Measurements from ENCODE around the gene NPEPPS.
"Not testable (repeated sequence)": the region's sequence is repeated elsewhere in the genome, so short reads cannot be mapped to it uniquely, and the experiment has no call there.

NPEPPS gene
- total RNA-seq: 51.4 to 69.2 reads per million in 2 donors

DNA sequence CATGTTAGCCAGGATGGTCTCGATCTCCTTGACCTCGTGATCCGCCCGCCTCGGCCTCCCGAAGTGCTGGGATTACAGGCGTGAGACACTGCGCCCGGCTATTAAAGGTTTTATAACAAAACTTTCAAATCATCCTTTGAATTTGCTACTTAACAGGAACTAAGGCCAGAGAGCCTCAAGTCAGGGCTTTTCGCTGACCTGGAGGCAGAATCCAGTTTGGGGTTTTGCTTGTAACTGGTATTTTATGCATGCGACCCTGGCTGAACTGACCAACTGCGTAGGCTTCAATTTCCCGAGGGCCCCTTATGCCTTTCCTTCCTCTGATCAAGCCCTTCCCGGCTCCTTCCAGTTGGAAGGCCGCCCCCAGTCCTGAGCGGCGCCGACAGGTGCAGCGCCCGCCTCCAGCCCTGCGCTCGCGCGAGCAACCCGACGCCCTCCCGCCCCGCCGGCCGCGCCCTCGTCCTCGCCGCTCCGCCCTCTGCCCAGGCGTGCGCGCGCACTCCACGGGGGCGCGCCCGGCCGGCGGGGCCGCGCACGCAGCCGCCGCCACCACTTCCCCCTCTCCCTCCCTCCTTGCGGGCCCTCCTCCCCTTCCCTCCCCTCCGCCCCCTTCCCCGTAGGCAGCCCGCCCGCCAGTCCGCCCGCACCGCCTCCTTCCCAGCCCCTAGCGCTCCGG is at the start of gene NPEPPS:
TSS of gene NPEPPS (plus strand) at position 552 of the 676 bp plus-strand sequence. CDS start 193 bp downstream, outside the sequence.
- peak; percentile 71 to 94 (median 85) for DNase-seq

DNA sequence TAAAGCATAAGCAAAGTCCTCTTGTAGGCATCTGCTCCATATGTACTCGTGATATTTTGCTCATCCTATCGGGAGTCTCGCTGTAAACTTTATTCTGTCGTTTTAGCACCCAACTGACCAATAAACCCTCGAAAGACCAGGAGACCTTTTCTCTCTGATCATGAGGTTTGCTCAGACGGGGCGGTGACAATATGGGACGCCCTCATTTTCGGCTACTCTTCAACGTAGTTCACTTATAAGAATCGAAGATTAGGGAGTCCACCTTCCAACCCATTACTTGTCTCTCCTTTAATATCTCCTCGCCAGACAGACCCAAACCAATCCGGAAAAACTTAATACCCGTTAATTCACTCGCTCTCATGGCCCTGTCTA is 39.1 kb upstream of the NPEPPS start:
- DNase-seq: peak in 1 of 5 experiments; percentile 8

- DNase-seq: not testable (repeated sequence)
These were observed 31.8 kb upstream of the NPEPPS start for GRCh38 chr17:47499074-47499473.

DNA sequence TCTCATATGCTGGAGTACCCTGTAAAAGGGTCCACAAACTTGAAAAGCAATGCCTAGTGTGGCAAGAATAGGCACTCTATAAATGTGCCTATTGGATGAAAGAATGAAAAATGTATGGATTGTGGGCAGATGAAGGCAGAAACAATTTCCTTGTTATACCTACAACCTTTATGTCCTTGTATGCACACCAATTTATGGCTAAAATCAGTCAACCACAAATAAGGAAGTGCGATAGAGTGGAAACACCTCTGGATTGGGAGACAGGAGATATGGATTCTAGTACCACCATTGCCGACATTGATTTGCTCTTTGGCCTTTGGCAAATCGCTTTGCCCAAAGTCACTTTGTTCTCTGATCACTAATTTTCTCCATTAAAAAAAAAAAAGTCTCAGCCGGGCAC is 31.4 kb upstream of the NPEPPS start:
- not testable (repeated sequence) for DNase-seq

DNA sequence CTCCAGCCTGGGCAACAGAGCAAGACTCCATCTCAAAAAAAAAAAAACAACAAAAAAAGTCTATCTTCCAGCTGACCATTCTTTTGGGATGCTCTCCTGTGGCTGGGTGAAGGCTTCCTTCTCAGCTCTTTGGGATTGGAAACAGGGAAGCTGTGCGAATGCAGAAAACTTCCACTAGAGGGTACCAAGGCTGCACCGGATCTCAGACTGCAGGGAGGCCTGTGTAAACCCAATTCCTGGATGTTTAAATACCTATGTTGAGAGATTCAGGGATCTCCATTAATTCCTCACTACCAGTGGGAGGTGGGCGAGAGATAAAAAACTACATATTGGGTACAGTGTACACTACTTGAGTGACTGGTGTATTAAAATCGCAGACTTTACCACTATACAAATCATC is 30.3 kb upstream of the NPEPPS start:
- not testable (repeated sequence) for DNase-seq

GRCh38 chr17:47502122-47502731 is 28.7 kb upstream of the NPEPPS start:
- peak in 2 of 5 experiments; percentile 2 to 21 for DNase-seq

DNA sequence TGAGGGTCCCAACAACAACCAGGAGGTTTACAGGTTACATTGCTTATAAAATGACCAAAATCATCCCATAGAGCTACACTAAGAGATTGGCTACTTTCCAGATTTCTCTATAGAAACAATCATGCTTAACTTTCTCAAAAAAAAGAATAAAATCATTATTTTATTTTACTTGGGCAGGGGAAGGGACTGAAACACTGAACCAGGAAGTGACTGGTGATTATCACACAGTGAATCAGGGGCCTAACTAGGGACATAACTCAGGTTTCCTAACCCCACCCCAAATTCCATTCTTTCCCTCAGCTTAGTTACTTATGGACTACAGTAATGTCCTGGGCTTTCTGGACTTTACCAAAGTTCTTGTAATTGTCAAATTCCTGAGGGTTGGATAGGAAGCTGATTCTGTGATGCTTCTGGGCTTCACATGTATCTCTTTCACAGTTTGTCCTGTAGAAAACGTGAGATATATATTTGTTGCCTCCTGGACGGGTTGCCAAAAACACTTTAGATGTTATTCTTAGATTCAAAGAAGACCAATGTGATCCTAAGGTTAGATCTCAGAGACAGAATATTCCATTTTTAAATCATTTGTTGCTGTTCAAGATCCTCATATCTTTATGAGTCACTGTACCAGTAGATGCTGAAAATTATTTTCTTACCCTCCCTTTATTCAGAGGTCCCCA is 28.0 kb upstream of the NPEPPS start:
- peak in 1 of 5 experiments; percentile 10 for DNase-seq

DNA sequence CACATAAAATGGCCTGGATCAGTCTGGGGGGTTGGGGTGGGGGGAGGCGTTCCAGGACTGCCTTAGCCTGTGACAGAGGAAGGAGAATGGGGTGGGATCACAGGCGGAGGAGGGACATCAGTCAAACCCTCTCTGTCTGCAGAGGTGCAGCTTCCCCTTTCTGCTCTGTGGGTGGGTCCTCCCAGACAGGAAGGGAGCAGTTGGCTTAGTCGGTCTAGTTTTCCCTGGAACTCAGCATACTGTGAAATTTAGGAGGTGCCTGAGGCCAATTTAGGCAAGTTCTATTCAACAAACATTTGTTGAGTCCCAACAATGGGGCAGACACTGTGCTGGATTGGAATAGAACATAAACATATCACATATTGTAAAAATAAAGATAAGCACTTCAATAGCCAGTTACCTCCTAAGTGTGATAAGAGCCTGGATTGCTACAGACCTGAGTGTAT is 19.2 kb upstream of the NPEPPS start:
- not testable (repeated sequence) for DNase-seq

DNA sequence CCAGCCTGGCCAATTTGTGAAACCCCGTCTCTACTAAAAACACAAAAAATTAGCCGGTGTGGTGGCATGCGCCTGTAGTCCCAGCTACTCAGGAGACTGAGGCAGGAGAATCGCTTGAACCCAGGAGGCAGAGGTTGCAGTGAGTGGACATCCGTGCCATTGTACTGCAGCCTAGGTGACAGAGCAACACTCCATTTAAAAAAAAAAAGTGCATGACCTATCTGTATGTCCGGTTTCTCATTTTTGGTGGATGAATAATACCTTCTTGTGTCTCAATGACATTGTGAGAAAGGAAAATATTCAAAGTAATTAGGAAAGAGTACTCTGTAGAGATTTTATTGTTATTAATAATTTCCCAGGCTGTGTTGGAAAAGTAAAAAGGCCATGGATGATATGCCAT is 17.6 kb upstream of the NPEPPS start:
- not testable (repeated sequence) for DNase-seq

- DNase-seq: not testable (repeated sequence)
These were observed 12.0 kb upstream of the NPEPPS start for GRCh38 chr17:47518880-47519279.

DNA sequence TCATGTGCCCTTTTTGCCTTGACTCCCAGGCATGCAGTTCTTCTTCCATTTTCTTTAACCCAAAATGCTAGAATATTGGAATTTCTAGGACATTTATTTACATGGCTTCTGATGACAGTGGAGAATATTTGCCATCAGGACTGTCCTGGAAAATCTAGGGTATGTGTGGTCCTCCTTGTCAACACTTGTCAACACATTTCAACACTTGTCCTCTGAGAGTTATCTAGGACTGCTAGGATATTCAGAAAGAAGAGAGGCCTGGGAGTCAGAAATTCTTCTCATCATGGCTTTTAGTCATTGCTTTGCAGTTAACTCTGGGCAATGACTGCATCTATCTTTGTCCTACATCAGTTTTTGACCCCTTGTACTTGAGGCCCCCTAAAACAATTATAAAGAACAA is 11.5 kb upstream of the NPEPPS start:
- not testable (repeated sequence) for DNase-seq

- not testable (repeated sequence) for DNase-seq
These were observed 10.6 kb upstream of the NPEPPS start for GRCh38 chr17:47520279-47520678.

- not testable (repeated sequence) for DNase-seq
These were observed 9.5 kb upstream of the NPEPPS start for GRCh38 chr17:47521434-47521833.

- not testable (repeated sequence) for DNase-seq
These were observed 8.6 kb upstream of the NPEPPS start for GRCh38 chr17:47522341-47522740.

DNA sequence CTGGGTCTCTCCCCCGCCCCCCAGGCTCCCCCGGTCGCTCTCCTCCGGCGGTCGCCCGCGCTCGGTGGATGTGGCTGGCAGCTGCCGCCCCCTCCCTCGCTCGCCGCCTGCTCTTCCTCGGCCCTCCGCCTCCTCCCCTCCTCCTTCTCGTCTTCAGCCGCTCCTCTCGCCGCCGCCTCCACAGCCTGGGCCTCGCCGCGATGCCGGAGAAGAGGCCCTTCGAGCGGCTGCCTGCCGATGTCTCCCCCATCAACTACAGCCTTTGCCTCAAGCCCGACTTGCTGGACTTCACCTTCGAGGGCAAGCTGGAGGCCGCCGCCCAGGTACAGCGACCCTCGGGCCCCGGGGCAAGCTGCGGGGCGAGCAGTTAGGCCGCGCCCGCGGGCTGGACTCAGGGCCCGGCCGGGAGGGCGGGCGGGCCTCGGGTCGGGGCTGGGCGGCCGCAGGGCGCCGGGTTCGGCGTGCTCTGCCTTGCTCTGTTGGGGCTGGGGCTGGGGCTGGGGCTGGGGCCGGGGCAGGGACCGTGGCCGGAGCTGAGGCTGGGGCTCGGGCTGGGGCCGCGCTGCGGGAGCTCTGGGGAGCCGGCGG is 419 bp downstream of the NPEPPS start:
- not testable (repeated sequence) for DNase-seq

GRCh38 chr17:47539085-47539484 is 8.2 kb downstream of the NPEPPS start:
- not testable (repeated sequence) for DNase-seq

DNA sequence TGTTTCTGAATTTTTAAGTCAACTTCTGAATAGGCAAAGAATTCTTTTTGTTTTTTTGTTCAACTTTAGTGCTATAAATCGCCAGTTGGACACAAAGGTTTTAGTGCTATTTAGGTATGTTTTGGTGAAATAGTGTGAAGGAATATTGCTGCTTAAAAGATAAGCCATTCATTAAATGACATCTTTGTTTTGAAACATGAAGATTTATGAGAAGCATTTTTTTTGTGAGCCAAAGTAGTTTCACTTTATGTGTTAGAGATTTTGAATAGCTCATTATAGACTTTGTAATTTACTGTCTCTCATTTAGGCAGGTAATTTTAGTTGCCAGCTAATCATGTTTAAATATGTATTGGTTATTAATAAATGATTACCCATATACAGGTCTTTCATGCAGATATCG is 10.8 kb downstream of the NPEPPS start:
- not testable (repeated sequence) for DNase-seq

DNA sequence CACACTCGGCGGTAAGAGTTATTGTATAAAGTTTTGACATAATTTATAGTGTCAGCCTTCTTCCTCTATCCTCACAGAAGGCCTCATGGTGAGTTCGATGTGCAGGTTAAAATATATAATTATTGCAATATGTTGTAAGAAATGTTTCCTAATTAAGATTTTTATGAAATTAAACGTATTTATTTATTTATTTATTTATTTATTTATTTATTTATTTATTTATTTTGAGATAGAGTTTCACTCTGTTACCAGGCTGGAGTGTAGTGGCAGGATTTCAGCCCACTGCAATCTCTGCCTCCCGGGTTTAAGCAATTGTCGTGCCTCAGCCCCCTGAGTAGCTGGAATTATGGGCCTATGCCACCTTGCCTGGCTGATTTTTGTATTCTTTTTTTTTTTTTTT is 13.4 kb downstream of the NPEPPS start:
- DNase-seq: not testable (repeated sequence)

- DNase-seq: not testable (repeated sequence)
These were observed 23.8 kb downstream of the NPEPPS start for GRCh38 chr17:47554733-47555132.

GRCh38 chr17:47556108-47556507 is 25.2 kb downstream of the NPEPPS start:
- not testable (repeated sequence) for DNase-seq

- not testable (repeated sequence) for DNase-seq
These were observed 29.7 kb downstream of the NPEPPS start for GRCh38 chr17:47560517-47561043.

DNA sequence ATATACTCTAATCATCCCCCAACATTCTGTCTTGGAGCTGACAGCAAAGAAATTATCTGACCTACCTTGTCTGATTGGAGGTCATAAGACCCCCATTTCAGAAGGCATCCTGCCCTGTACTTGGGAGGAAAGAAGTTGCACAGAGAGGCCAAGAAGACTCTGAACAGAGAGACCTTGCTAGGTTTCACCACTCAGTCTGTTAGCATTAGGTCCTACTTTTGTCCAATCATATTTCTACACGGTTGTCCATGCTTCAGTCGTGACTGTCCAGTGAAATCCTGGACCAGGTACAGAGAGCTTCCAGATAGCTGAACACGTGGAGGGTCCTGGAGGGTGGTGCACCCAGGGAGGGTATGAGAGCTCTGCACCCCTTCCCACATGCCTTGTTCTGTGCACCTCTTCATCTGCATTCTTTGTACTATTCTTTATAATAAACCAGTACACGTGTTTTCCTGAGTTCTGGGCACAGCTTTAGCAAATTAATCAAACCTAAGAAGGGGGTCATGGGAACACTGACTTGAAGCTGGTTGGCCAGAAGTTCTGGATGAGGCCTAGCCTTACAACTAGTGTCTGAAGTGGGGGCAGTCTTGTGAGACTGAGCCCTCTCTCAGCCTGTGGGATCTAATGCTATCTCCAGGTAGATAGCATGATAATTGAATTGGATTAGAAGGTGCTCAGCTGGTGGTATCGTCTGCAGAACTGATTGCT is 30.9 kb downstream of the NPEPPS start:
- DNase-seq: not testable (repeated sequence)
